HEK293 (cell line): Measurements from ENCODE around the gene PXDC1.

ENCODE experiments used
- CTCF ChIA-PET: fragments of 350-600 bp; formaldehyde crosslinking; extraction: SDS; loops from one replicate; lab custom pipeline; 2021; ENCODE audit warnings: antibody characterized with exemption; lab: Yijun Ruan, JAX
- POLR2A ChIA-PET: fragments of 300-600 bp; formaldehyde crosslinking; extraction: SDS; loops from one replicate; lab custom pipeline; 2020; ENCODE audit warnings: antibody characterized with exemption, inconsistent platforms; lab: Yijun Ruan, JAX
- H3K27ac ChIP-seq: fragments of 200-500 bp; sonication (Bioruptor generic); 2 replicates; pipeline ENCODE4 v1.5.1; 2014; ENCODE audit warnings: low read depth, low read length, control low read depth, inconsistent platforms; ENCODE audit errors: extremely low read depth
- H3K36me3 ChIP-seq, 2 experiments: fragments of 200-500 bp in 1 of 2; sonication (Bioruptor generic) in 1 of 2; 1 replicate in 1 of 2; 2 replicates in 1 of 2; pipeline ENCODE4 v1.5.1; 2014 to 2017; ENCODE audit warnings: inconsistent platforms in 2 of 2, low read length in 2 of 2; ENCODE audit not compliant: control insufficient read depth in 2 of 2, insufficient read depth in 1 of 2
- H3K4me1 ChIP-seq: fragments of 200-500 bp; sonication (Bioruptor generic); 2 replicates; pipeline ENCODE4 v1.5.1; 2014; ENCODE audit warnings: mild to moderate bottlenecking, low read length, inconsistent platforms; ENCODE audit not compliant: control insufficient read depth, insufficient read depth
- H3K4me3 ChIP-seq: 2 replicates; pipeline ENCODE4 v1.5.1; 2011; ENCODE audit warnings: low read depth, mild to moderate bottlenecking, control low read depth, low read length, moderate library complexity
- H3K9me3 ChIP-seq: fragments of 200-500 bp; sonication (Bioruptor generic); 2 replicates; pipeline ENCODE4 v1.5.1; 2014; ENCODE audit warnings: low read depth, low read length, inconsistent platforms; ENCODE audit not compliant: control insufficient read depth, insufficient read depth
- EGR2 ChIP-seq: fragments of 450-650 bp; formaldehyde crosslinking; IDR thresholded peaks from 2 replicates; pipeline ENCODE4 v1.5.1; 2016; ENCODE audit warnings: low read depth, missing biosample characterization, missing genetic modification characterization
- GFI1B ChIP-seq: fragments of 450-650 bp; formaldehyde crosslinking; IDR thresholded peaks from 2 replicates; pipeline ENCODE4 v1.5.1; 2016; ENCODE audit warnings: missing biosample characterization, missing genetic modification characterization
- IKZF3 ChIP-seq: fragments of 450-650 bp; IDR thresholded peaks from 2 replicates; pipeline ENCODE4 v1.5.0; 2018; ENCODE audit warnings: missing biosample characterization, mild to moderate bottlenecking, missing genetic modification characterization, moderate library complexity
- KLF1 ChIP-seq: fragments of 450-650 bp; formaldehyde crosslinking; IDR thresholded peaks from 2 replicates; pipeline ENCODE4 v1.5.1; 2016; ENCODE audit warnings: missing biosample characterization, missing genetic modification characterization
- KLF10 ChIP-seq: fragments of 450-650 bp; IDR thresholded peaks from 2 replicates; pipeline ENCODE4 v1.5.1; 2018; ENCODE audit warnings: missing biosample characterization, mild to moderate bottlenecking, missing genetic modification characterization
- MZF1 ChIP-seq: fragments of 450-650 bp; formaldehyde crosslinking; IDR thresholded peaks from 2 replicates; pipeline ENCODE4 v1.5.1; 2017; ENCODE audit warnings: missing biosample characterization, missing genetic modification characterization, borderline replicate concordance
- SALL2 ChIP-seq: fragments of 450-650 bp; formaldehyde crosslinking; IDR thresholded peaks from 2 replicates; pipeline ENCODE4 v1.5.0; 2017; ENCODE audit warnings: missing biosample characterization, mild to moderate bottlenecking, missing genetic modification characterization, borderline replicate concordance
- SP2 ChIP-seq: fragments of 450-650 bp; formaldehyde crosslinking; IDR thresholded peaks from 2 replicates; pipeline ENCODE4 v1.5.1; 2016; ENCODE audit warnings: missing biosample characterization, missing genetic modification characterization
- ZBTB17 ChIP-seq: fragments of 450-650 bp; formaldehyde crosslinking; IDR thresholded peaks from 2 replicates; pipeline ENCODE4 v1.5.1; 2016; ENCODE audit warnings: missing biosample characterization, missing genetic modification characterization
- ZBTB7A ChIP-seq: fragments of 450-650 bp; formaldehyde crosslinking; IDR thresholded peaks from 2 replicates; pipeline ENCODE4 v1.5.1; 2016; ENCODE audit warnings: low read depth, missing biosample characterization, missing genetic modification characterization
- ZBTB8A ChIP-seq: fragments of 450-650 bp; formaldehyde crosslinking; IDR thresholded peaks from 2 replicates; pipeline ENCODE4 v1.5.1; 2016; ENCODE audit warnings: missing biosample characterization, missing genetic modification characterization
- ZFP69B ChIP-seq: fragments of 450-650 bp; formaldehyde crosslinking; IDR thresholded peaks from 2 replicates; pipeline ENCODE4 v1.5.1; 2016; ENCODE audit warnings: missing biosample characterization, missing genetic modification characterization
- ZNF10 ChIP-seq: fragments of 450-650 bp; formaldehyde crosslinking; IDR thresholded peaks from 2 replicates; pipeline ENCODE4 v1.5.1; 2017; ENCODE audit warnings: missing biosample characterization, missing genetic modification characterization
- ZNF24 ChIP-seq: fragments of 450-650 bp; formaldehyde crosslinking; IDR thresholded peaks from 2 replicates; pipeline ENCODE4 v1.5.1; 2016; ENCODE audit warnings: missing biosample characterization, missing genetic modification characterization
- ZNF248 ChIP-seq: fragments of 450-650 bp; formaldehyde crosslinking; IDR thresholded peaks from 2 replicates; pipeline ENCODE4 v1.5.1; 2017; ENCODE audit warnings: missing biosample characterization, missing genetic modification characterization
- ZNF266 ChIP-seq: fragments of 450-650 bp; formaldehyde crosslinking; IDR thresholded peaks from 2 replicates; pipeline ENCODE4 v1.5.1; 2016; ENCODE audit warnings: missing biosample characterization, missing genetic modification characterization, low read depth
- ZNF335 ChIP-seq: fragments of 450-650 bp; formaldehyde crosslinking; conservative IDR thresholded peaks from 2 replicates; pipeline ENCODE4 v1.5.1; 2016; ENCODE audit warnings: missing biosample characterization, missing genetic modification characterization
- ZNF366 ChIP-seq: fragments of 450-650 bp; formaldehyde crosslinking; conservative IDR thresholded peaks from 2 replicates; pipeline ENCODE4 v1.5.1; 2016; ENCODE audit warnings: missing biosample characterization, missing genetic modification characterization
- ZNF391 ChIP-seq: fragments of 450-650 bp; formaldehyde crosslinking; IDR thresholded peaks from 2 replicates; pipeline ENCODE4 v1.5.1; 2016; ENCODE audit warnings: low read depth, missing biosample characterization, missing genetic modification characterization, borderline replicate concordance
- ZNF48 ChIP-seq: fragments of 450-650 bp; formaldehyde crosslinking; IDR thresholded peaks from 2 replicates; pipeline ENCODE4 v1.5.1; 2016; ENCODE audit warnings: missing biosample characterization, missing genetic modification characterization
- ZNF544 ChIP-seq: fragments of 450-650 bp; formaldehyde crosslinking; IDR thresholded peaks from 2 replicates; pipeline ENCODE4 v1.5.0; 2017; ENCODE audit warnings: missing biosample characterization, missing genetic modification characterization
- ZNF76 ChIP-seq: fragments of 450-650 bp; formaldehyde crosslinking; IDR thresholded peaks from 2 replicates; pipeline ENCODE4; 2016; ENCODE audit warnings: low read depth, missing biosample characterization, missing genetic modification characterization, borderline replicate concordance
- ZNF776 ChIP-seq: fragments of 450-650 bp; formaldehyde crosslinking; IDR thresholded peaks from 2 replicates; pipeline ENCODE4 v1.5.0; 2017; ENCODE audit warnings: missing biosample characterization, missing genetic modification characterization, borderline replicate concordance
- ZNF777 ChIP-seq: fragments of 450-650 bp; formaldehyde crosslinking; IDR thresholded peaks from 2 replicates; pipeline ENCODE4 v1.5.1; 2017; ENCODE audit warnings: missing biosample characterization, missing genetic modification characterization, borderline replicate concordance
- ZNF830 ChIP-seq: fragments of 450-650 bp; IDR thresholded peaks from 2 replicates; pipeline ENCODE4 v1.5.0; 2018; ENCODE audit warnings: missing biosample characterization, missing genetic modification characterization, low read depth, mild to moderate bottlenecking, moderate library complexity
- TF ChIP-seq, protein P1 (sequence below): fragments of 450-650 bp; formaldehyde crosslinking; IDR thresholded peaks from 2 replicates; pipeline ENCODE4 v1.5.1; 2017; ENCODE audit warnings: missing biosample characterization, missing genetic modification characterization
- TF ChIP-seq, protein P2 (sequence below): fragments of 450-650 bp; formaldehyde crosslinking; IDR thresholded peaks from 2 replicates; pipeline ENCODE4 v1.5.1; 2016; ENCODE audit warnings: missing biosample characterization, missing genetic modification characterization
- TF ChIP-seq, protein P3 (sequence below): fragments of 450-650 bp; formaldehyde crosslinking; IDR thresholded peaks from 2 replicates; pipeline ENCODE4 v1.5.1; 2016; ENCODE audit warnings: missing biosample characterization, missing genetic modification characterization

PXDC1 gene

DNA sequence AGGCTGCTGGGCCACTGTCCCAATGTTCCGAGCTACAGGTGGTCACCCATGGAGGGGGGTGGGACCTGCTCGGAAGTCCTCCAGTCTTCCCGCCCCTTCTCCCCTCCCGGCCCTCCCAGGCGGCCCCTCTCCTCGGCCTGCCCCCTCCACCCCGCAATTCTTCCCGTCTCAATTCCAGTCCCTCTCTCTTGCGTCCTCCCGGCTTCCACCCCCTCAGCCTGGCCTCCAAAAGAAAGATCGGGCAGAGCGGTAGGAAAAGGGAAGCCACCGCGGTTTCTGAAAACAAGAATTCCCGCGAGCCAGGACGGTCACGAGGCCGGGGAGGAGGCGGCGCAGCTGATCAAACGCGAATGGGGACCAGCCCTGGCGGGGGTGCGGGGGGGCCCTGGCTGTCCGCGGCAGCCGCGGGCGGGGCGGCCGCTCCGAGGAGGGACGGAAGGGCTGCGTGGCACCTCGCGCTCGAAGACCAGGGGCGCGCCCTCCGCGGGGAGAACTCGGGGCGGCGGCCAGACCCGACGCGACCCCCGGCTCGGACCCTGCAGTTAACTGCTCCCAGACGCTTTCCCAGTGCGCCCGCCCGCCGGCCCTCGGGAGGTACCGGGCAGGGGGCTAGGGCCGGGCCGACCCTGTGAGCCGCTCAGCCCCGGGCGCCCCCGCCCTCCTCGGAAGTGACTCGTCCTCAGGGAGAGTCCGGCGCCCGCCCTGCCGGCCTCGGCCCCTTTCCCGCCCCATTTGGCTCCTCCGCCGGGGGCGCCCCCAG lies 1.0 kb downstream of the PXDC1 start:
- Histone ChIP-seq H3K36me3 (peaks cover 0 to 4% of the 10 kb centered on the region in 2 experiments; a peak in 1 of 3 replicates), H3K27ac (peak overlapping the region; percentile 83), H3K9me3 (no peaks in the 10 kb centered on the region), H3K4me1 (peaks cover 3% of the 10 kb centered on the region; the same call in 1 of the 2 replicates), H3K4me3 (peak overlapping the region; percentile 66)
- ChIA-PET CTCF (interaction anchor here (0.6 to 3.4 kb wide), 12 partner anchors 32 to 469 kb away, joined by 3 to 53 read pairs (median 6); partner anchors contain the start of gene FAM50B), POLR2A (interaction anchor here (0.6 to 2.5 kb wide), 15 partner anchors 46 to 310 kb away, joined by 3 to 20 read pairs (median 4); a partner anchor contains a TSS)
- TF ChIP-seq KLF1 = peak; percentile 26
- TF ChIP-seq ZNF544 (tag by site-specific recombination) = no peak
- TF ChIP-seq SP2 = peak; percentile 72
- 0 out of 2 replicates have a peak, but pooled peaks have one; percentile 24 for TF ChIP-seq ZBTB17 (tag by site-specific recombination)
- TF ChIP-seq IKZF3 (tag by site-specific recombination) = 0 out of 2 replicates have a peak, but pooled peaks have one; percentile 36
- peak; percentile 15; the same call in 1 of the 2 replicates for TF ChIP-seq KLF10 (tag by site-specific recombination)
- TF ChIP-seq, protein P1, sequence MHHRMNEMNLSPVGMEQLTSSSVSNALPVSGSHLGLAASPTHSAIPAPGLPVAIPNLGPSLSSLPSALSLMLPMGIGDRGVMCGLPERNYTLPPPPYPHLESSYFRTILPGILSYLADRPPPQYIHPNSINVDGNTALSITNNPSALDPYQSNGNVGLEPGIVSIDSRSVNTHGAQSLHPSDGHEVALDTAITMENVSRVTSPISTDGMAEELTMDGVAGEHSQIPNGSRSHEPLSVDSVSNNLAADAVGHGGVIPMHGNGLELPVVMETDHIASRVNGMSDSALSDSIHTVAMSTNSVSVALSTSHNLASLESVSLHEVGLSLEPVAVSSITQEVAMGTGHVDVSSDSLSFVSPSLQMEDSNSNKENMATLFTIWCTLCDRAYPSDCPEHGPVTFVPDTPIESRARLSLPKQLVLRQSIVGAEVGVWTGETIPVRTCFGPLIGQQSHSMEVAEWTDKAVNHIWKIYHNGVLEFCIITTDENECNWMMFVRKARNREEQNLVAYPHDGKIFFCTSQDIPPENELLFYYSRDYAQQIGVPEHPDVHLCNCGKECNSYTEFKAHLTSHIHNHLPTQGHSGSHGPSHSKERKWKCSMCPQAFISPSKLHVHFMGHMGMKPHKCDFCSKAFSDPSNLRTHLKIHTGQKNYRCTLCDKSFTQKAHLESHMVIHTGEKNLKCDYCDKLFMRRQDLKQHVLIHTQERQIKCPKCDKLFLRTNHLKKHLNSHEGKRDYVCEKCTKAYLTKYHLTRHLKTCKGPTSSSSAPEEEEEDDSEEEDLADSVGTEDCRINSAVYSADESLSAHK (tag by site-specific recombination) = peak; percentile 48
- TF ChIP-seq ZNF24 (tag by site-specific recombination) = no peak
- no peak for TF ChIP-seq ZNF830 (tag by site-specific recombination)
- peak; percentile 47; the same call in 1 of the 2 replicates for TF ChIP-seq ZNF391 (tag by site-specific recombination)
- TF ChIP-seq, protein P2, sequence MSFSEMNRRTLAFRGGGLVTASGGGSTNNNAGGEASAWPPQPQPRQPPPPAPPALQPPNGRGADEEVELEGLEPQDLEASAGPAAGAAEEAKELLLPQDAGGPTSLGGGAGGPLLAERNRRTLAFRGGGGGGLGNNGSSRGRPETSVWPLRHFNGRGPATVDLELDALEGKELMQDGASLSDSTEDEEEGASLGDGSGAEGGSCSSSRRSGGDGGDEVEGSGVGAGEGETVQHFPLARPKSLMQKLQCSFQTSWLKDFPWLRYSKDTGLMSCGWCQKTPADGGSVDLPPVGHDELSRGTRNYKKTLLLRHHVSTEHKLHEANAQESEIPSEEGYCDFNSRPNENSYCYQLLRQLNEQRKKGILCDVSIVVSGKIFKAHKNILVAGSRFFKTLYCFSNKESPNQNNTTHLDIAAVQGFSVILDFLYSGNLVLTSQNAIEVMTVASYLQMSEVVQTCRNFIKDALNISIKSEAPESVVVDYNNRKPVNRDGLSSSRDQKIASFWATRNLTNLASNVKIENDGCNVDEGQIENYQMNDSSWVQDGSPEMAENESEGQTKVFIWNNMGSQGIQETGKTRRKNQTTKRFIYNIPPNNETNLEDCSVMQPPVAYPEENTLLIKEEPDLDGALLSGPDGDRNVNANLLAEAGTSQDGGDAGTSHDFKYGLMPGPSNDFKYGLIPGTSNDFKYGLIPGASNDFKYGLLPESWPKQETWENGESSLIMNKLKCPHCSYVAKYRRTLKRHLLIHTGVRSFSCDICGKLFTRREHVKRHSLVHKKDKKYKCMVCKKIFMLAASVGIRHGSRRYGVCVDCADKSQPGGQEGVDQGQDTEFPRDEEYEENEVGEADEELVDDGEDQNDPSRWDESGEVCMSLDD (tag by site-specific recombination) = 0 out of 2 replicates have a peak, but pooled peaks have one; percentile 6
- TF ChIP-seq ZNF248 (tag by site-specific recombination) = no peak
- TF ChIP-seq ZBTB8A = peak; percentile 26; the same call in 1 of the 2 replicates
- no peak for TF ChIP-seq MZF1 (tag by site-specific recombination)
- TF ChIP-seq, protein P3, sequence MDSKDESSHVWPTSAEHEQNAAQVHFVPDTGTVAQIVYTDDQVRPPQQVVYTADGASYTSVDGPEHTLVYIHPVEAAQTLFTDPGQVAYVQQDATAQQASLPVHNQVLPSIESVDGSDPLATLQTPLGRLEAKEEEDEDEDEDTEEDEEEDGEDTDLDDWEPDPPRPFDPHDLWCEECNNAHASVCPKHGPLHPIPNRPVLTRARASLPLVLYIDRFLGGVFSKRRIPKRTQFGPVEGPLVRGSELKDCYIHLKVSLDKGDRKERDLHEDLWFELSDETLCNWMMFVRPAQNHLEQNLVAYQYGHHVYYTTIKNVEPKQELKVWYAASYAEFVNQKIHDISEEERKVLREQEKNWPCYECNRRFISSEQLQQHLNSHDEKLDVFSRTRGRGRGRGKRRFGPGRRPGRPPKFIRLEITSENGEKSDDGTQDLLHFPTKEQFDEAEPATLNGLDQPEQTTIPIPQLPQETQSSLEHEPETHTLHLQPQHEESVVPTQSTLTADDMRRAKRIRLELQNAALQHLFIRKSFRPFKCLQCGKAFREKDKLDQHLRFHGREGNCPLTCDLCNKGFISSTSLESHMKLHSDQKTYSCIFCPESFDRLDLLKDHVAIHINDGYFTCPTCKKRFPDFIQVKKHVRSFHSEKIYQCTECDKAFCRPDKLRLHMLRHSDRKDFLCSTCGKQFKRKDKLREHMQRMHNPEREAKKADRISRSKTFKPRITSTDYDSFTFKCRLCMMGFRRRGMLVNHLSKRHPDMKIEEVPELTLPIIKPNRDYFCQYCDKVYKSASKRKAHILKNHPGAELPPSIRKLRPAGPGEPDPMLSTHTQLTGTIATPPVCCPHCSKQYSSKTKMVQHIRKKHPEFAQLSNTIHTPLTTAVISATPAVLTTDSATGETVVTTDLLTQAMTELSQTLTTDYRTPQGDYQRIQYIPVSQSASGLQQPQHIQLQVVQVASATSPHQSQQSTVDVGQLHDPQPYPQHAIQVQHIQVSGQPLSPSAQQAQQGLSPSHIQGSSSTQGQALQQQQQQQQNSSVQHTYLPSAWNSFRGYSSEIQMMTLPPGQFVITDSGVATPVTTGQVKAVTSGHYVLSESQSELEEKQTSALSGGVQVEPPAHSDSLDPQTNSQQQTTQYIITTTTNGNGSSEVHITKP = peak; percentile 79
- peak; percentile 63 for TF ChIP-seq ZNF335 (tag by site-specific recombination)
- no peak; the same call in 1 of the 2 replicates for TF ChIP-seq ZBTB7A (tag by site-specific recombination)
- peak; percentile 35; the same call in 1 of the 2 replicates for TF ChIP-seq EGR2
- no peak for TF ChIP-seq ZNF777
- TF ChIP-seq ZNF266 (tag by site-specific recombination) = no peak
- TF ChIP-seq SALL2 (tag by site-specific recombination) = no peak
- no peak for TF ChIP-seq ZNF776
- TF ChIP-seq ZNF366 (tag by site-specific recombination) = peak; percentile 78
- no peak; the same call in 1 of the 2 replicates for TF ChIP-seq ZFP69B (tag by site-specific recombination)
- no peak for TF ChIP-seq ZNF10 (tag by site-specific recombination)
- no peak for TF ChIP-seq GFI1B (tag by site-specific recombination)
- peak; percentile 39 for TF ChIP-seq ZNF76 (tag by site-specific recombination)
- no peak for TF ChIP-seq ZNF48 (tag by site-specific recombination)
